ENCODE data around the gene RABGAP1.
"Not testable (repeated sequence)": the region's sequence is repeated elsewhere in the genome, so short reads cannot be mapped to it uniquely, and the experiment has no call there.

RABGAP1 gene

GRCh38 chr9:122940749-122941581, at the start of gene RABGAP1:
RABGAP1 (plus strand) TSS chr9:122941020; CDS start chr9:122957060, 16,040 bp downstream.
- peak; percentile 97 for DNase-seq (ENCODE audit: low spot score)

DNA sequence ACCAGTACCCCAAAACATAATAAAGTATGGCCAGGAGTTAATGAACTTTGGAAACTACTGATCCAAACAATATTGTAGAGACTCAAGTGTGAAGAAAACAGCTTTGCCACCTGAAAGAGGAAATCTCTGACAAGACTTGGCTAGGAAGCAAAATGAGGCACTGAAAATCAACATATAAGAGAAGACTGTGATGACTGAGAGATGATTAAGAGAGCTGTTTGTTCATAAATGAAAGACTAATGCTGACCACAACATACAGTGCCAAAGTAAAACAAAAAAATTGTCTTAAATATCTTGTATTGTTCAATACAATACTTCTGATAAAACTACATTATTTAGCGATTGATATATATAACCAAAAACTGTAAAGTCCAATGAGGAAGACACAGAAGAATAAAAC, 42.9 kb upstream of the RABGAP1 start:
- DNase-seq (ENCODE audit: low spot score): no peak

- DNase-seq (ENCODE audit: low spot score): no peak
These were observed 40.0 kb upstream of the RABGAP1 start for GRCh38 chr9:122900791-122901190.

DNA sequence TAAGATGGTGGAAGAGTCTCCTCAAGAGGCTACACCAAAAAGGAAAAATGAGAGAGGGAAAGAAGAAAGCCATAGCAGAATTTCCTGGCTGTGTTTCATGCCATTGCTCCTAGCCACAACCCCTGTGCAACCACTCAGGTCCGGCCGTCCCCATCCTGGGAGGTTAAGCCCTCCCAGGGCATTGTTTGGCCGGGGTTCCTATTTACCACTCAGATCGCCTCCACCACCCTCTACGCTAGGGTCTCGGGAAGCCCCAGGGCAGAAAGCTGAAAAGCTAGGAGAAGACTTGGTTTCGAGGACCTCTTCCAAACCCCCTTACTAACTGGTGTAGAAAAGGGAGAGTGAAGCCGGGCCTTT, 36.4 kb upstream of the RABGAP1 start:
- peak; percentile 47 for DNase-seq (ENCODE audit: low spot score)

DNA sequence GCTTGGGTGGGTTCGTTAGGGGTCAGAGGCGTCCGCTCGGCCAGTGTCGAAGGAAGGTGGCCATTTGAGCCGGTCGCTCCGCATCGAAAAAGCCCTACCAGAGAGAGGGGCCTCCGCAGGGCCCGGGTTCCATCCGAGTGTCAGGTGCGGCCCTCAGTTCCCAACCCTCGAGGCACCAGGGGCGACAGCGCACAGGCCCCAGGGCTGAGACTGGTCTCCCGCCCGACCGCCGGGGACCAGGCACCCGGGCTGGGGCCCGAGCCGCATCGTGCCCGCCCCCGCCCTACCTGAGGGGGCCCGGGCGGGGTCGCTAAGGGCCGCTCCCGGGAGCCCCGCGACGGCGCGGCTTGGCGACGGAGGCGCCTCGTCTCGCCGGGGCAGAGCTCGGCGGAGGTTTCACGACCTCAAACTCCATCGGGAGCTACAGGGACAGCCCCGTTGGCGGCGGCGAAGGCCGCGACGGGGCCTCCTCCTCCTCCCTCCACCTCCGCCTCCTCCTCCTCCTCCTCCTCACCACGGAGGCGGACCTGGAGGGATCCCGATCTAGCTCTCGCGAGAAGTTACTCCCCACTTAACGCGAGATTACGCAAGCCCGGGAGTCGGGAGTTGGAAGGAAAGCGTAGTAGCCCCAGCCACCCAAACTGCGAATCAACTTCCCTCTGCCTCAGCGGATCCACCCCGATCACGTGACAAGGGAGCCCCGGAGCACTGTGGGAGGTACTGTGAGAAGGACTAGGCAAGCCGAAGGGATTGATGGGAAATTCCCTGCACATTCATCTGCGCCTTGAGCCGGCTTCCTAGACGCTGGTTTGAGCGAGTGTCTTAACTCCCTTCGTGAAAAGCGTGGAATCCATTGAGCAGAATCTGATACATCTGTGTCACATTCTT, 35.8 kb upstream of the RABGAP1 start, which contains the start of gene RC3H2:
Gene RC3H2 (minus strand): TSS at position 537 of the 888 bp plus-strand sequence. CDS start 7,850 bp downstream, outside the sequence.
- peak; percentile 93 for DNase-seq (ENCODE audit: low spot score)

- DNase-seq (ENCODE audit: low spot score): not testable (repeated sequence)
These were observed 34.7 kb upstream of the RABGAP1 start for GRCh38 chr9:122906122-122906521.

GRCh38 chr9:122912671-122912963, 28.2 kb upstream of the RABGAP1 start:
- DNase-seq (ENCODE audit: low spot score): no peak

DNA sequence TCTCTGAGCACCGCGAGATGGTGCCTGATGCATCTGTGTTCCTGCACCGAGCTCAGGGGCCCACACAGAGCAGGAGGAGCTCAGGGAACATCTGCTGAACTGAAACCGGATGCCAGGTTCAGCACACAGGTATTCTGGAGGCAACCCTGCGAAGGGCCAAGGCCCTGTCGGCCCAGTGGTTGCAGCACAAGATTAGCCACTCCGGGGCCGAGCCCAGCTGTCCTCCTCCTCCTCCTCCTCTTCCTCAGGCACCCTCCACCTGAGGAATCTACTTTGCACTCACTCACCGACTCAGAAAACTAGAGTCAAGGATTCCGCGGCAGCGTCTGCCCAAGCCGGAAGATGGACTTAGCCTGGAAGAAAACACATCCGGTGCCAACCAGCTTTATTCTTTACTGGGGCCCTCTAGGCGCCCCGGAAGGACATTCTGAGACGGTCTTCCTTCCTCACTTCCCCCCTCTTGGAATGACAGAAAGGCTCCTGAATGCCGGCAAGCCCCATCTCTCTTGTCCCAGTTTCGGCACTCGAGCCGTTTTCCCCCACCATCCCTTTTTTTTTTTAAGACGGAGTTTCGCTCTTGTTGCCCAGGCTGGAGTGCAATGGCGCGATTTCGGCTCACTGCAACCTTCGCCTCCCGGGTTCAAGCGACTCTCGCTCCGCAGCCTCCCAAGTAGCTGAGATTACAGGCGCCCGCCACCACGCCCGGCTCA, 27.7 kb upstream of the RABGAP1 start, which contains the start of gene ZBTB6:
Gene ZBTB6 (minus strand): TSS at position 360 of the 710 bp plus-strand sequence. CDS start 1,251 bp downstream, outside the sequence.
- peak; percentile 86 for DNase-seq (ENCODE audit: low spot score)

DNA sequence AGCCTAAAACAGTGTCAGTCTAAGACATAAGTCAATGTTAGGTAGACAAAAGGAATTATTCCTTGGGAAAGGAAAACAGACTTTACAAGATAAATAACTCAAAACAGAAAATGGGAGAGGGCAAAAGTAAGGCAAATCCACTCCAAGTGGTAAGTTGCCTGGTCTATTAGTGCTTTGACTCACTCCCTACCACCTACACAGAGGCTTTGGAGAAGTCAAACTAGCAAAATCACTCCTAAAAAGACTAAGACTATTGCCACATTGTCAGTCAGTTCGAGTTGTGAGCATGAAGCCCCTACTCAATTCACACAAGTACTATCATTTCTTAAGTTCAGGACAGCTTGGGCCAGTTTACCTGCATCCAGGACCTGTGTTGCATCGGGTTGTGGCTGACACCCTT, 22.5 kb upstream of the RABGAP1 start:
- DNase-seq (ENCODE audit: low spot score): no peak

DNA sequence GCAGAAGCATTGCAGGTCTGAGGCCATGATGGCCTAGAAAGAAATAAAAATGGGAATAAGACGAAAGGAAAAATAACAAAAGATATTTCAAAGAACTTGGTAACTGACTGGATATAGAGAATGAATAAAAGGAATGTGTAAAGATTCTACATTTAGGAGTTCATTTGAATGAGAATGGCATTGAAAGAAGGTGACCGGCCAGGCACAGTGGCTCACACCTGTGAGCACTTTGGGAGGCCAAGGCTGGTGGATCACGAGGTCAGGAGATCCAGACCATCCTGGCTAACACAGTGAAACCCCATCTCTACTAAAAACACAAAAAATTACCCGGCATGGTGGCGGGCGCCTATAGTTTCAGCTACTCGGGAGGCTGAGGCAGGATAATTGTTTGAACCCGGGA, 18.1 kb upstream of the RABGAP1 start:
- DNase-seq (ENCODE audit: low spot score): no peak

DNA sequence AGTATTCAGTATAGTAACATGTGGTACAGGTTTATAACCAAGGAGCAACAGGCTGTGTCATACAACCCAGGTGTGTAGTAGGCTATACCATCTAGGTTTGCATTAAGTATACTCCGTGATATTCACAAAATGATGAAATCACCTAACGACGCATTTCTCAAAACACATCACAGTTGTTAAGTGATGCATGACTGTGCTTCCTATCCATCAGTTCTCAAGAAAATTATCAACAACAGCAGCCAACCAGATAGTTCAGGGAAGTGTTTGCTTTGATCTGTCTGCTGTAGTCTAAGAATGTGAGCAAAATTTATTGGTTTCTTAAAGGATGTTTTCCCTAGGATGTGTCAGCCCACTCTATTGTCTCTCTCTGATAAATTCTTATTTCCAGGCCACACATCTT, 16.9 kb upstream of the RABGAP1 start:
- no peak for DNase-seq (ENCODE audit: low spot score)

- no peak for DNase-seq (ENCODE audit: low spot score)
These were observed 10.9 kb upstream of the RABGAP1 start for GRCh38 chr9:122929796-122930354.

- no peak for DNase-seq (ENCODE audit: low spot score)
These were observed 10.1 kb upstream of the RABGAP1 start for GRCh38 chr9:122930541-122931225.

- peak; percentile 96 for DNase-seq (ENCODE audit: low spot score)
These were observed 9.3 kb upstream of the RABGAP1 start, which contains the start of gene ZBTB26 for GRCh38 chr9:122931226-122932121. ZBTB26 (minus strand) TSS chr9:122931512; CDS start chr9:122919934, 11,578 bp downstream.

DNA sequence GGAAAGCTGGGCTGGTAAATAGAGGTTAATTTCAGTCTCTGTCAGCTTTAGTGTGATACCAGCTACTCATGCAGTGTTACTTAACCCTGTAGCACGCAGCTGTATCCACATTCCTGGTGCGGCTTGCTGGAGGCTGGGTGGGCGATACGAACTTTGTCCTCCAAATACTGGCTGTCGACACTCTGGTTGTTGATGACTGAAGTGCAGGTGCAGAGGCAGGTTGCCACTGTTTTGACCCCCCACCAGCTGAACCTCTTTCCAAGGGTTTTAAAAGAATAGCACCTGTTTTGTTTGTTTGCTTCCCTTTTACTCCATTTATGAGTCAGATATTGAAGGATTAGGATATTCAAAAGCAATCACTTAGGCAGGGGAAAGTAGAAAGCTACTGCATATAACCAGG, 4.4 kb upstream of the RABGAP1 start:
- DNase-seq (ENCODE audit: low spot score): no peak

DNA sequence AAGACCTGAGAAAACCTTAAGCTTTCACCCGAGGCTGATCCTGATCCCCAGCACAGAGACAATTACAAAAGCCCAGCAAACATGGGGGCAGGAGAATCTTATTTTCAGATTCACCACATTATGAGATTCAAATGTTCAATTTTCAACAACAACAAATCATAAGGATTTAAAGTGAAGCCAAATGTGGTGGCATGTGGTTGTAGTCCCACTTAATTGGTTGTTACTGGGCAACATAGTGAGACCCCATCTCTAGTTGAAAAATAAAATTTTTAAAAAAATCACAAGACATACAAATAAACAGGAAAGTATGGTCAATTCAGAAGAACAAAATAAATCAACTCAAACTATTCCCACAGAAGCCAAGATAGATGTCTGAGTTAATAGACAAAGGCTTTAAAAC, 3.9 kb upstream of the RABGAP1 start:
- DNase-seq (ENCODE audit: low spot score): no peak

DNA sequence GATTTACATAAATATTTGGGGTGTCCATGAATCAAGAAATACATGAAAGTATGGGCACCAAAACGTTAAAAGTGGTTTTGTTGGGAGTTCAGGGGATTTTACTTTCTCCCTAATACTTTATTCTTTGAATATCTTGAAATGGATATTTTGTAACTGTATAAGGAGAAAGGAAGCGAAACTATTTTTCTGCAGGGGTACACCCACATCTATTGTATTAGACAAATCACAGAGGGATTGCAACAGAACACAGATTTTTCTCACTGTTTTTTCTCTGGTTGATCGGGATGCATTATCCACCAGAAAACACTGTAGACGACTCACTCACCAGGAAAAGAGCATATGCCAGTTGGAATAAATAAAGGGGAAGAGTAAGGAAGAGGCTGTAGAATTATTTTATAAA, 1.2 kb upstream of the RABGAP1 start:
- no peak for DNase-seq (ENCODE audit: low spot score)

DNA sequence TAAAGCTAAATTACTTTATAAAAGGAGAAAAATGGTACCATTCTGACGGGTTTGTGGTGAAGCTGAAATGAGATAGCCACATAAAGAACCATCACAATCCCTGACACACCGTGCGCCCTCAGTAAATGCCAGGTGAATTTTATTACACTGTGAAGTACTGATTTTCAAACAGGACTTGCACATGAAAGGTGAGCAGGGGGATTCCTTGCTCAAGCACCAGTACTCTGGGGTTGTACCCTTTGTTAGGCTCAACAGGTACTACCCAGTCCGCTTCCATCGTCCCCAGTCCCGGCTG, 419 bp upstream of the RABGAP1 start:
- no peak for DNase-seq (ENCODE audit: low spot score)

- no peak for DNase-seq (ENCODE audit: low spot score)
These were observed 888 bp downstream of the RABGAP1 start for GRCh38 chr9:122941582-122942234.

All from D341Med (cell line).